Activated CD4-positive, alpha-beta T cell treated with anti-CD3 and anti-CD28 coated beads, Interleukin-2, amount 50 U/mL, for 1 hour (primary cell): ENCODE measurements around the gene SLFN13.
"Not testable (repeated sequence)": the region's sequence is repeated elsewhere in the genome, so short reads cannot be mapped to it uniquely, and the experiment has no call there.

ENCODE experiments used
- DNase-seq: peaks from one replicate; pipeline ENCODE4 v3.0.0-alpha.2; 2020

The SLFN13 gene

GRCh38 chr17:35432176-35433074 lies 16.1 kb downstream of the SLFN13 start, which contains the start of gene SLFN12:
Gene SLFN12 (minus strand): TSS chr17:35432500. CDS start chr17:35423028, 9,472 bp downstream.
- DNase-seq: peak; percentile 28

GRCh38 chr17:35429702-35430101 lies 18.9 kb downstream of the SLFN13 start:
- DNase-seq: no peak

- no peak for DNase-seq
These were observed 20.3 kb downstream of the SLFN13 start for GRCh38 chr17:35428229-35428628.

GRCh38 chr17:35423761-35424160 lies 24.8 kb downstream of the SLFN13 start:
- DNase-seq: no peak

GRCh38 chr17:35421069-35421468 lies 27.5 kb downstream of the SLFN13 start:
- DNase-seq: not testable (repeated sequence)

GRCh38 chr17:35416659-35417058 lies 31.9 kb downstream of the SLFN13 start:
- no peak for DNase-seq

- not testable (repeated sequence) for DNase-seq
These were observed 33.9 kb downstream of the SLFN13 start for GRCh38 chr17:35414707-35415106.

GRCh38 chr17:35414247-35414646 lies 34.3 kb downstream of the SLFN13 start:
- no peak for DNase-seq

GRCh38 chr17:35407531-35407930 lies 41.0 kb downstream of the SLFN13 start:
- DNase-seq: no peak

GRCh38 chr17:35406568-35406967 lies 42.0 kb downstream of the SLFN13 start:
- DNase-seq: no peak

- no peak for DNase-seq
These were observed 44.2 kb downstream of the SLFN13 start for GRCh38 chr17:35404360-35404759.

- DNase-seq: not testable (repeated sequence)
These were observed 54.8 kb downstream of the SLFN13 start for GRCh38 chr17:35393783-35394182.

- DNase-seq: no peak
These were observed 57.9 kb downstream of the SLFN13 start for GRCh38 chr17:35390663-35391062.

- DNase-seq: no peak
These were observed 58.4 kb downstream of the SLFN13 start for GRCh38 chr17:35390156-35390555.

GRCh38 chr17:35387496-35387895 lies 61.1 kb downstream of the SLFN13 start:
- DNase-seq: no peak
